Neural progenitor cell (in vitro differentiated cells): ENCODE measurements around the gene CPLX3. TPM values are rescaled to one million over a fixed set of nuclear protein-coding genes. Genes with fewer than 3 reads are reported as not detected.

ENCODE experiments used
- DNase-seq: peaks from one replicate; pipeline ENCODE4 v3.0.0-alpha.2; 2016; ENCODE audit warnings: low spot score
- H2AFZ ChIP-seq: fragments of 200-600 bp; sonication (generic); replicated peaks from 2 replicates; pipeline ENCODE4 v1.6.1; 2016; ENCODE audit warnings: antibody characterized with exemption
- H3F3A ChIP-seq: fragments of 200-600 bp; sonication (generic); 2 replicates; pipeline ENCODE4 v1.6.1; 2016; ENCODE audit warnings: antibody characterized with exemption, low read depth
- H3K27ac ChIP-seq: fragments of 200-600 bp; sonication (generic); 2 replicates; pipeline ENCODE4 v1.5.1; 2016; ENCODE audit warnings: mild to moderate bottlenecking
- H3K27me3 ChIP-seq: fragments of 200-600 bp; sonication (generic); 2 replicates; pipeline ENCODE4 v1.6.1; 2016; ENCODE audit warnings: mild to moderate bottlenecking, moderate library complexity
- H3K36me3 ChIP-seq: fragments of 200-600 bp; sonication (generic); 2 replicates; pipeline ENCODE4 v1.5.1; 2016
- H3K4me1 ChIP-seq: fragments of 200-600 bp; sonication (generic); 2 replicates; pipeline ENCODE4 v1.6.1; 2016; ENCODE audit warnings: mixed run types
- H3K4me2 ChIP-seq: fragments of 200-600 bp; sonication (generic); 2 replicates; pipeline ENCODE4 v1.6.1; 2016
- H3K4me3 ChIP-seq: fragments of 200-600 bp; sonication (generic); 2 replicates; pipeline ENCODE4 v1.5.1; 2016
- H3K79me2 ChIP-seq: fragments of 200-600 bp; sonication (generic); 2 replicates; pipeline ENCODE4 v1.6.1; 2016; ENCODE audit warnings: low read depth
- H3K9ac ChIP-seq: fragments of 200-600 bp; sonication (generic); 2 replicates; pipeline ENCODE4 v1.6.1; 2016
- H3K9me3 ChIP-seq: fragments of 200-600 bp; sonication (generic); 2 replicates; pipeline ENCODE4 v1.5.1; 2016; ENCODE audit warnings: low read depth
- H4K20me1 ChIP-seq: fragments of 200-600 bp; sonication (generic); 2 replicates; pipeline ENCODE4 v1.6.1; 2016; ENCODE audit warnings: low read depth
- H3K27ac Mint-ChIP-seq: 3 replicates; pipeline ENCODE4 v1.8.0; 2021; ENCODE audit warnings: mixed read lengths
- H3K27me3 Mint-ChIP-seq: 2 replicates; pipeline ENCODE4 v1.8.0; 2022; ENCODE audit warnings: low read depth, mild to moderate bottlenecking, inconsistent platforms, moderate library complexity, mixed read lengths; ENCODE audit not compliant: insufficient read depth
- H3K36me3 Mint-ChIP-seq: 3 replicates; pipeline ENCODE4 v1.8.0; 2021; ENCODE audit warnings: mixed read lengths
- H3K4me1 Mint-ChIP-seq: 3 replicates; pipeline ENCODE4 v1.8.0; 2021; ENCODE audit warnings: mixed read lengths
- H3K4me3 Mint-ChIP-seq: 3 replicates; pipeline ENCODE4 v1.8.0; 2021; ENCODE audit warnings: mild to moderate bottlenecking, moderate library complexity, mixed read lengths
- H3K9me3 Mint-ChIP-seq: 3 replicates; pipeline ENCODE4 v1.8.0; 2020; ENCODE audit warnings: mixed read lengths
- CTCF ChIP-seq: fragments of 200-600 bp; sonication (generic); IDR thresholded peaks from 2 replicates; pipeline ENCODE4 v1.5.1; 2017; ENCODE audit warnings: antibody characterized with exemption, mild to moderate bottlenecking
- EZH2 ChIP-seq: fragments of 200-600 bp; sonication (generic); IDR thresholded peaks from 2 replicates; pipeline ENCODE4 v1.6.1; 2017; ENCODE audit warnings: antibody characterized with exemption, mild to moderate bottlenecking, moderate library complexity
- EZH2phosphoT487 ChIP-seq: fragments of 200-600 bp; sonication (generic); IDR thresholded peaks from 2 replicates; pipeline ENCODE4 v1.6.1; 2017; ENCODE audit warnings: antibody characterized with exemption
- total RNA-seq: library from RNA; depleted of rRNA; stranded (reverse); fragments of >200 nt; gene quantifications from 2 replicates; pipeline ENCODE4 v1.2.3, GENCODE V29; 2015; ENCODE audit warnings: low replicate concordance

CPLX3 gene
- total RNA-seq, 1 donor from 2014 or later, result not detected

GRCh38 chr15:74799255-74799855 lies 27.1 kb upstream of the CPLX3 start:
- TF ChIP-seq EZH2 (no peak), CTCF (no peak), EZH2phosphoT487 (no peak)
- Histone ChIP-seq H3K9me3 (no peaks in the 10 kb centered on the region), H3K79me2 (no peaks in the 10 kb centered on the region), H3K27ac (no peak overlapping the region), H3K9ac (no peak overlapping the region), H4K20me1 (peaks cover 60% of the 10 kb centered on the region), H3K27me3 (no peaks in the 10 kb centered on the region), H3F3A (no peaks in the 10 kb centered on the region), H2AFZ (no peak overlapping the region), H3K4me2 (no peak overlapping the region), H3K4me1 (no peaks in the 10 kb centered on the region), H3K4me3 (no peak overlapping the region), H3K36me3 (no peaks in the 10 kb centered on the region)
- DNase-seq, result no peak
- Mint-ChIP-seq H3K9me3 (no peaks in the 10 kb centered on the region), H3K36me3 (peaks cover 9% of the 10 kb centered on the region), H3K27me3 (peaks cover 2% of the 10 kb centered on the region), H3K27ac (peak overlapping the region; percentile 85), H3K4me3 (no peak overlapping the region), H3K4me1 (no peaks in the 10 kb centered on the region)

GRCh38 chr15:74799856-74800558 lies 26.4 kb upstream of the CPLX3 start:
- no peak overlapping the region for H3K27ac Mint-ChIP-seq
- TF ChIP-seq CTCF, result peak; percentile 90
- no peak for TF ChIP-seq EZH2
- TF ChIP-seq EZH2phosphoT487, result no peak
- H3K27ac ChIP-seq, result no peak overlapping the region
- H2AFZ ChIP-seq, result no peak overlapping the region
- no peaks in the 10 kb centered on the region for H3K36me3 ChIP-seq
- no peak overlapping the region for H3K4me3 ChIP-seq
- H3K9me3 Mint-ChIP-seq, result no peaks in the 10 kb centered on the region
- no peaks in the 10 kb centered on the region for H3K27me3 ChIP-seq
- no peak overlapping the region for H3K9ac ChIP-seq
- no peaks in the 10 kb centered on the region for H3F3A ChIP-seq
- no peaks in the 10 kb centered on the region for H3K4me1 ChIP-seq
- H3K79me2 ChIP-seq, result no peaks in the 10 kb centered on the region
- H3K4me1 Mint-ChIP-seq, result no peaks in the 10 kb centered on the region
- no peak overlapping the region for H3K4me2 ChIP-seq
- peaks cover 2% of the 10 kb centered on the region for H3K27me3 Mint-ChIP-seq
- H3K9me3 ChIP-seq, result no peaks in the 10 kb centered on the region
- no peak overlapping the region for H3K4me3 Mint-ChIP-seq
- peaks cover 54% of the 10 kb centered on the region for H4K20me1 ChIP-seq
- peak; percentile 68 for DNase-seq
- peaks cover 11% of the 10 kb centered on the region for H3K36me3 Mint-ChIP-seq

GRCh38 chr15:74800559-74801094 lies 25.8 kb upstream of the CPLX3 start:
- H3K9ac ChIP-seq, result no peak overlapping the region
- H3K27ac ChIP-seq, result no peak overlapping the region
- peaks cover 11% of the 10 kb centered on the region for H3K36me3 Mint-ChIP-seq
- no peaks in the 10 kb centered on the region for H3K9me3 Mint-ChIP-seq
- H3K4me3 Mint-ChIP-seq, result no peak overlapping the region
- no peaks in the 10 kb centered on the region for H3F3A ChIP-seq
- no peaks in the 10 kb centered on the region for H3K4me1 Mint-ChIP-seq
- no peaks in the 10 kb centered on the region for H3K79me2 ChIP-seq
- peaks cover 3% of the 10 kb centered on the region for H3K27me3 Mint-ChIP-seq
- H4K20me1 ChIP-seq, result peaks cover 48% of the 10 kb centered on the region
- no peak overlapping the region for H3K27ac Mint-ChIP-seq
- no peak overlapping the region for H3K4me3 ChIP-seq
- no peaks in the 10 kb centered on the region for H3K9me3 ChIP-seq
- H3K4me2 ChIP-seq, result no peak overlapping the region
- DNase-seq, result no peak
- H2AFZ ChIP-seq, result no peak overlapping the region
- H3K4me1 ChIP-seq, result no peaks in the 10 kb centered on the region
- TF ChIP-seq EZH2phosphoT487 (no peak), CTCF (no peak), EZH2 (no peak)
- no peaks in the 10 kb centered on the region for H3K36me3 ChIP-seq
- no peaks in the 10 kb centered on the region for H3K27me3 ChIP-seq
